ENCODE data around the gene TMCO6. TPM values are rescaled to one million over a fixed set of nuclear protein-coding genes. Genes with fewer than 3 reads are reported as not detected.

The TMCO6 gene
- total and polyA plus RNA-seq, 9 of the 15 experiments (the other 6 are each of a cell fraction or from before 2014, with no cell fraction given), result 3.4 to 46.4 (median 16.7) TPM

DNA sequence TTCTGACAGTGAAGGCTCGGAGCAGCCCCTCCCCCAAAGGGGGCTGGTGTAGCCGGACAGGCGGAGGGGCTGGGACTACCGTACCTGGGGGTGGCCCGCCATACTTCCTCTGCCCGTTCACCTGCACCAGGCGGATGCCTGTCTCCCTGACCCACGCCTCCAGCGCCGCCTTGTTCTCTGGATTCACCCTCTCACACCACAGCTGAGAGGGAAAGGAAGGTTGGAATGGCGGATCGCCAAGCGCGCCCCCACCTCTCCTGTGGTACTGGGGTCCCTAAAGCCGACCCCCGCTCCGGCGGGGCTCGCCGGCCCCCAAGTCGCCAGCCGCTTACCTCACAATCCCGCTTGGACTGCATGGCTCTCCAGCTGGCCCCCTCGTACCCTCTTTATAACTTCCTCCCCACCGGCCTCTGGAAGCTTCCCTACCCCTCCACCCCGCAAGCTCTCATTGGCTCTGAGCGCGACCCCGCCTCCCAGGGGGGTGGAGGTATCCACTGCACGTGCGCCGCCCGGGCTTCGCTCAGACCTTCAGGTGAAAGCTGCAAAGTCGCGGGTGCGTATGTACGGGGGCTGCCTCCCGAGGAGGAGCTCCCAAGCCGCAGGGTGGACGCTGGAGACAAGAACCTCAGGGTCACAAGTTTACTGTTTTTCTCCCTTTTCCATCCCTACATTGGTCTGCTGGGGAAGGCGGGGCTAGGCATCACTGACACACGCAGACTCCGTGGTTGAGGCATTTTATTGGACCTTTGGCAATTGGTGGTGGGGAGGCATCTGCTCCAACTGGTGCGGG, 34.1 kb downstream of the TMCO6 start, which contains the start of gene DND1:
TSS of gene DND1 (minus strand) at position 390 of the 790 bp plus-strand sequence. CDS start at position 356, 34 bp downstream.
- in situ Hi-C loops (cut with MboI), result no loop called here
- H3K79me2 ChIP-seq (ENCODE audit: control insufficient read depth, insufficient read depth, low read length), result no peaks in the 10 kb centered on the region; the same call in 2 of the 3 replicates
- H3K9me1 ChIP-seq (ENCODE audit: control insufficient read depth, insufficient read depth, low read length), result no peaks in the 10 kb centered on the region
- H3K4me2 ChIP-seq (ENCODE audit: insufficient read depth, low read length), result no peak within 1 kb of the TSS
- H3K4me3 ChIP-seq, result no peak within 1 kb of the TSS
- H3K27me3 ChIP-seq (ENCODE audit: control insufficient read depth in 2 of 2, insufficient read depth in 2 of 2, low read length in 2 of 2), result no peaks in the 10 kb centered on the region
- no peak within 1 kb of the TSS for H2AFZ ChIP-seq (ENCODE audit: low read depth, low read length)
- intact Hi-C loops (cut with micrococcal nuclease), result no loop called here
- H3K36me3 ChIP-seq (ENCODE audit: control insufficient read depth, insufficient read depth, low read length), result peaks cover 91% of the 10 kb centered on the region
- H3K4me1 ChIP-seq (replicated peaks in 1 of 2; ENCODE audit: control insufficient read depth in 2 of 2, insufficient read depth in 2 of 2, low read length in 2 of 2), result peaks cover 0 to 16% of the 10 kb centered on the region in 2 experiments; a peak in 3 of 5 replicates
- CTCF ChIA-PET (ENCODE audit: low intra/inter-chr PET ratio), result no interaction called here
- DNase-seq (ENCODE audit: extremely low read depth in 1 of 4, low spot score in 3 of 4), result peak in 3 of 4 experiments; percentile 35 to 62 (median 60)
- peak; percentile 6 for FAIRE-seq
- 89% methylated on average over 40 of the region's 45 CpGs for WGBS (ENCODE audit: insufficient coverage, low coverage, missing lambda C conversion rate)
- BruUV-seq (replicated peaks), result no TSS peak
- H3K27ac ChIP-seq (ENCODE audit: extremely low read depth, low read depth, low read length), result no peak within 1 kb of the TSS
- peak; percentile 34 for ATAC-seq
- no peaks in the 10 kb centered on the region for H4K20me1 ChIP-seq (replicated peaks; ENCODE audit: control insufficient read depth, insufficient read depth, low read length)
- H3K9me3 ChIP-seq (replicated peaks; ENCODE audit: control insufficient read depth, insufficient read depth, low read depth, low read length), result no peaks in the 10 kb centered on the region
- POLR2A ChIA-PET, result interaction anchor here (0.7 to 3.6 kb wide), 5 partner anchors 8 to 107 kb away, joined by 3 to 12 read pairs (median 3); partner anchors contain the start of genes HARS1 and HARS2
- no peak within 1 kb of the TSS for H3K9ac ChIP-seq (ENCODE audit: insufficient read depth in 1 of 2, low read depth in 2 of 2, low read length in 2 of 2)
- TF ChIP-seq SMAD1 (IDR thresholded peaks at IDR 0.05; ENCODE audit: low read depth, low read length, partially characterized antibody), result no peak
- no peak for TF ChIP-seq HDAC3 (IDR thresholded peaks at IDR 0.05; ENCODE audit: borderline replicate concordance, partially characterized antibody)
- peak; percentile 71; the same call in 1 of the 2 replicates for TF ChIP-seq SUPT5H (IDR thresholded peaks at IDR 0.05)
- peak; percentile 78 for TF ChIP-seq RBM22 (IDR thresholded peaks at IDR 0.05; ENCODE audit: low read depth, low read length, poor library complexity, severe bottlenecking)
- TF ChIP-seq, protein P1, sequence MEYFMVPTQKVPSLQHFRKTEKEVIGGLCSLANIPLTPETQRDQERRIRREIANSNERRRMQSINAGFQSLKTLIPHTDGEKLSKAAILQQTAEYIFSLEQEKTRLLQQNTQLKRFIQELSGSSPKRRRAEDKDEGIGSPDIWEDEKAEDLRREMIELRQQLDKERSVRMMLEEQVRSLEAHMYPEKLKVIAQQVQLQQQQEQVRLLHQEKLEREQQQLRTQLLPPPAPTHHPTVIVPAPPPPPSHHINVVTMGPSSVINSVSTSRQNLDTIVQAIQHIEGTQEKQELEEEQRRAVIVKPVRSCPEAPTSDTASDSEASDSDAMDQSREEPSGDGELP (CRISPR knock-in tag; IDR thresholded peaks at IDR 0.05; ENCODE audit: borderline replicate concordance), result 0 out of 2 replicates have a peak, but pooled peaks have one; percentile 22
- no peak for TF ChIP-seq PHB2 (IDR thresholded peaks at IDR 0.05; ENCODE audit: low read depth)
- peak; percentile 64 for TF ChIP-seq POLR2A (conservative IDR thresholded peaks at IDR 0.05)
- TF ChIP-seq POLR2AphosphoS5 (IDR thresholded peaks at IDR 0.05; ENCODE audit: control insufficient read depth, insufficient read depth, low read depth, low read length), result peak; percentile 13; the same call in 1 of the 2 replicates
- no peak for TF ChIP-seq ZNF830 (CRISPR knock-in tag; IDR thresholded peaks at IDR 0.05)
- no peak for TF ChIP-seq ZBTB8A (IDR thresholded peaks at IDR 0.05; ENCODE audit: partially characterized antibody)
- no peak for TF ChIP-seq MTA2 (IDR thresholded peaks at IDR 0.05; ENCODE audit: low read depth)
- TF ChIP-seq, protein P2, sequence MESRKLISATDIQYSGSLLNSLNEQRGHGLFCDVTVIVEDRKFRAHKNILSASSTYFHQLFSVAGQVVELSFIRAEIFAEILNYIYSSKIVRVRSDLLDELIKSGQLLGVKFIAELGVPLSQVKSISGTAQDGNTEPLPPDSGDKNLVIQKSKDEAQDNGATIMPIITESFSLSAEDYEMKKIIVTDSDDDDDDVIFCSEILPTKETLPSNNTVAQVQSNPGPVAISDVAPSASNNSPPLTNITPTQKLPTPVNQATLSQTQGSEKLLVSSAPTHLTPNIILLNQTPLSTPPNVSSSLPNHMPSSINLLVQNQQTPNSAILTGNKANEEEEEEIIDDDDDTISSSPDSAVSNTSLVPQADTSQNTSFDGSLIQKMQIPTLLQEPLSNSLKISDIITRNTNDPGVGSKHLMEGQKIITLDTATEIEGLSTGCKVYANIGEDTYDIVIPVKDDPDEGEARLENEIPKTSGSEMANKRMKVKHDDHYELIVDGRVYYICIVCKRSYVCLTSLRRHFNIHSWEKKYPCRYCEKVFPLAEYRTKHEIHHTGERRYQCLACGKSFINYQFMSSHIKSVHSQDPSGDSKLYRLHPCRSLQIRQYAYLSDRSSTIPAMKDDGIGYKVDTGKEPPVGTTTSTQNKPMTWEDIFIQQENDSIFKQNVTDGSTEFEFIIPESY (CRISPR knock-in tag; IDR thresholded peaks at IDR 0.05), result 0 out of 2 replicates have a peak, but pooled peaks have one; percentile 9
- no peak for TF ChIP-seq ZNF140 (CRISPR knock-in tag; IDR thresholded peaks at IDR 0.05)
- TF ChIP-seq ZNF583 (CRISPR knock-in tag; IDR thresholded peaks at IDR 0.05), result no peak
- peak; percentile 74 for TF ChIP-seq POLR2G (IDR thresholded peaks at IDR 0.05; ENCODE audit: low read depth, low read length)
- TF ChIP-seq NEUROD1 (IDR thresholded peaks at IDR 0.05; ENCODE audit: borderline replicate concordance, low read depth, low read length, partially characterized antibody), result no peak
- TF ChIP-seq TBL1XR1 (IDR thresholded peaks at IDR 0.05; ENCODE audit: low read length in 2 of 2), result no peak
- no peak for TF ChIP-seq ZNF133 (CRISPR knock-in tag; IDR thresholded peaks at IDR 0.05)
- TF ChIP-seq RBFOX2 (IDR thresholded peaks at IDR 0.05; ENCODE audit: low read depth, low read length), result peak; percentile 61
- TF ChIP-seq POLR2AphosphoS2 (IDR thresholded peaks at IDR 0.05; ENCODE audit: low read length), result 0 out of 2 replicates have a peak, but pooled peaks have one; percentile 23
- no peak for TF ChIP-seq HNRNPL (IDR thresholded peaks at IDR 0.05; ENCODE audit: low read depth, low read length)

Measured in K562 (cell line).